Activated CD8-positive, alpha-beta T cell treated with anti-CD3 and anti-CD28 coated beads for 36 hours (primary cell): ENCODE measurements around the gene GNB1L. TPM values are rescaled to one million over a fixed set of nuclear protein-coding genes. Genes with fewer than 3 reads are reported as not detected.

Experiments used
- ATAC-seq: fragments of 200-7000 bp; cut with Tn5 transposase; one replicate; pipeline ENCODE4 v1.10.0; 2021; ENCODE audit warnings: mild to moderate bottlenecking, moderate library complexity
- CTCF ChIA-PET: fragments of 350-600 bp; sonication (Branson Sonifier 250); formaldehyde crosslinking; loops from one replicate; lab custom pipeline; 2021; ENCODE audit warnings: antibody characterized with exemption; lab: Charles Lee
- POLR2A ChIA-PET: fragments of 350-600 bp; sonication (Branson Sonifier 250); formaldehyde crosslinking; loops from one replicate; lab custom pipeline; 2021; ENCODE audit warnings: antibody characterized with exemption; lab: Charles Lee
- DNase-seq: peaks from one replicate; pipeline ENCODE4 v3.0.0-alpha.2; 2020
- H3K27ac Mint-ChIP-seq: one replicate; pipeline ENCODE4 v1.8.0; 2021; ENCODE audit warnings: mild to moderate bottlenecking, mixed read lengths
- H3K27me3 Mint-ChIP-seq: one replicate; pipeline ENCODE4 v1.8.0; 2021; ENCODE audit warnings: mixed read lengths
- H3K36me3 Mint-ChIP-seq: one replicate; pipeline ENCODE4 v1.8.0; 2021; ENCODE audit warnings: low read depth, mixed read lengths
- H3K4me1 Mint-ChIP-seq: one replicate; pipeline ENCODE4 v1.8.0; 2021; ENCODE audit warnings: low read depth, mixed read lengths
- H3K4me3 Mint-ChIP-seq: one replicate; pipeline ENCODE4 v1.8.0; 2021; ENCODE audit warnings: mild to moderate bottlenecking, moderate library complexity, mixed read lengths
- H3K9me3 Mint-ChIP-seq: one replicate; pipeline ENCODE4 v1.8.0; 2021; ENCODE audit warnings: mixed read lengths
- CTCF ChIP-seq: fragments of 200-600 bp; IDR thresholded peaks from one replicate; pipeline ENCODE4 v1.8.0; 2022; ENCODE audit warnings: antibody characterized with exemption, mild to moderate bottlenecking
- intact Hi-C: fragments of 100-400 bp; cut with micrococcal nuclease; formaldehyde crosslinking; loops from one replicate; pipeline ENCODE4 v1.10.0; 2022
- total RNA-seq, 2 experiments: library from RNA; stranded (reverse); gene quantifications; one replicate each; pipeline ENCODE4 v1.2.3, GENCODE V29; 2021

Gene GNB1L
- total RNA-seq, 2 experiments from 2014 or later, result 16.2 to 17.4 TPM

DNA sequence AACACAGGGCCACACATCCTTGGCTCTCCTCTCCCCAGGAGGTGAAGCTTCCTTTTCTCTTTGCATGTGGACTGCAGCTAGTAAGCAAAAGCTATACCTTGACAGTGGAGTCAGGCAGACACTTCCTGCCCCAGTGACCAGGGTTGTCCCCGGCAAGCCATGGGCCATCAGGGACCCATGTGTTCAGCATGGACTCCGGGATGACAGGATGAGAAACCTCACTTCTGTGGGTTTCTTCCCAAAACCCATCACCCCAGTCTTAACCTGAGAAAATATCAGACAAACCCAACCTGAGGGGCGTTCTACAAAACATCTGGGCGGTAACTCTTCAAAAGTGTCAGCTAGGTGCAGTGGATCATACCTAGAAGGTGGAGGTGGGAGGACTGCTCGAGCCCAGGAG, 40.2 kb downstream of the GNB1L start:
- Mint-ChIP-seq H3K27me3 (no peaks in the 10 kb centered on the region), H3K27ac (no peak overlapping the region), H3K36me3 (no peaks in the 10 kb centered on the region), H3K4me1 (no peaks in the 10 kb centered on the region), H3K4me3 (no peak overlapping the region), H3K9me3 (no peaks in the 10 kb centered on the region)
- DNase-seq, result no peak
- no peak for ATAC-seq
- CTCF ChIA-PET, result interaction anchor here (1.2 to 1.5 kb wide), 2 partner anchors 84 to 96 kb away, joined by 3 to 4 read pairs; no protein-coding TSS in a partner anchor
- intact Hi-C loops, result no loop called here
- TF ChIP-seq CTCF, result no peak
- POLR2A ChIA-PET, result no interaction called here

DNA sequence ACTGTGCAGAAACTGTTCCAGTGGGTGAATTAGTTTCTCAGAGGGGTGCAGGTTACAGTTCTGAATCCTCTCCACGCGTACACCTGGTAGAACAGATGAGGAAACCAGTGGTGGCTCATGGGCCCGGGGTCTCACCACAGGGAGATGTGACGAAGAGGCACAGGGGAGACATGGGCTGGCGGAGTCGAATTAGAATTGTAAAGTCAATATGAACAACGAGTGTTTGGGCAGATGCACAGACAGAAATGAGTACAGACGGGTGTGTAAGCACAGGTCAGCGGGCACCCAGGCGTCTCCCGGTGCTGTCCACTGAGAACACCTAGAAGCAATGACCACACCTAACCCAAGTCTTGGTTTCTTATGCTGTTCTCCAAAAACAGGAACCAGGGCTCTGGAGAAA, 41.8 kb downstream of the GNB1L start:
- Mint-ChIP-seq H3K4me1 (no peaks in the 10 kb centered on the region), H3K27me3 (no peaks in the 10 kb centered on the region), H3K9me3 (no peaks in the 10 kb centered on the region), H3K27ac (no peak overlapping the region), H3K36me3 (no peaks in the 10 kb centered on the region), H3K4me3 (no peak overlapping the region)
- intact Hi-C loops, result no loop called here
- ChIA-PET CTCF (no interaction called here), POLR2A (no interaction called here)
- DNase-seq (no peak), ATAC-seq (no peak)
- no peak for TF ChIP-seq CTCF

- CTCF ChIA-PET, result interaction anchor here (0.9 kb wide), 1 partner anchor 82 kb away, joined by 3 read pairs; no protein-coding TSS in a partner anchor
- DNase-seq, result no peak
Observed at GRCh38 chr22:19811811-19812771, 42.6 kb downstream of the GNB1L start.

GRCh38 chr22:19811211-19811621, 43.5 kb downstream of the GNB1L start:
- H3K27me3 Mint-ChIP-seq, result no peaks in the 10 kb centered on the region
- no peak overlapping the region for H3K4me3 Mint-ChIP-seq
- no peaks in the 10 kb centered on the region for H3K4me1 Mint-ChIP-seq
- no peak for ATAC-seq
- intact Hi-C loops, result no loop called here
- no peak for TF ChIP-seq CTCF
- H3K9me3 Mint-ChIP-seq, result no peaks in the 10 kb centered on the region
- no peak overlapping the region for H3K27ac Mint-ChIP-seq
- ChIA-PET CTCF (interaction anchor here (0.9 kb wide), 1 partner anchor 81 kb away, joined by 3 read pairs; no protein-coding TSS in a partner anchor), POLR2A (no interaction called here)
- no peak for DNase-seq
- H3K36me3 Mint-ChIP-seq, result no peaks in the 10 kb centered on the region

More at GRCh38 chr22:19811811-19812771, 42.6 kb downstream of the GNB1L start:
- ATAC-seq, result no peak
- no peaks in the 10 kb centered on the region for H3K27me3 Mint-ChIP-seq
- intact Hi-C loops, result no loop called here
- POLR2A ChIA-PET, result no interaction called here
- H3K4me1 Mint-ChIP-seq, result no peaks in the 10 kb centered on the region
- no peak for TF ChIP-seq CTCF
- no peaks in the 10 kb centered on the region for H3K9me3 Mint-ChIP-seq
- H3K36me3 Mint-ChIP-seq, result no peaks in the 10 kb centered on the region
- no peak overlapping the region for H3K27ac Mint-ChIP-seq
- H3K4me3 Mint-ChIP-seq, result no peak overlapping the region
